ENCODE measurements around the gene HAUS3. TPM values are rescaled to one million over a fixed set of nuclear protein-coding genes. Genes with fewer than 3 reads are reported as not detected.

HAUS3 gene
- total and polyA plus RNA-seq, 4 donors, result 2.3 to 13.9 (median 5.3) TPM

DNA sequence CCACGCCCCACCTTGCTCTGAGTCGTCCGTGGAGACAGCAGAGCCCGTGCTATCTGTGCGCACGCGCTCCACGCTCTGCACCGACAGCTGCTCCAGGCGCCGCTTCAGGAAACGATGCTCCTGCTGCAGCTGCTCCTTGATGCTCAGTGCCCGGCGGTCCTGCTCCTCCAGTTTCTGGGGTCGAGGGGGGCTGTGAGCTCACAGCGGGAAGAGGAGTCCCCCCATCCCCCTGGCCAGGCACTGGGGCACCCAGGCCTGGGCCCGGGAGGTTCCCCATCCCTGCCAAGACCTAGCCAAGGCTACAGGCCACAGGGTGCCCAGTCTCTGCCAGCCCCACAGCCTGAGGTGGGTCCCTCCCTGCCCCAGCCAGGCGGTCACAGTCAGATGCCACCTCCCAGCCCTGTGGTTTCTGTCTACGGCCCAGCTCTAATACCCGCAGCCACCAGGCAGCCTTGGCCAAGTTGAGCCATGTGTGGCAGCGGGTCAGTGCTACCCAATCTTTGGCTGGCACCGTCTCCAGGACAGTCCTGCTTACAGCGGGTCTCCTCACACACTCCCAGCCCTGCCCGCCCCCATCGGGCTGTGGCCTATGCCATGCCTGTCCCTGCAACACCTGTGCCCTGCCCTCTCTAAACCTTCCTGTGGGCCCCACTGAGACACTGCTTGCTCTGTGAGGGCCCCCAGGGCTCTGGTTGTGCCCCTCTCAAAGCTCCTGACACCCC is 9.3 kb upstream of the HAUS3 start:
- Histone ChIP-seq H3K4me1 (ENCODE audit: control insufficient read depth in 4 of 4, insufficient read depth in 4 of 4, low read length in 3 of 4) (peaks cover 0 to 5% (median 1%) of the 10 kb centered on the region in 4 donors), H3K9me3 (ENCODE audit: control insufficient read depth in 4 of 4, low read length in 3 of 4) (no peaks in the 10 kb centered on the region), H3K27me3 (ENCODE audit: control insufficient read depth in 4 of 4, insufficient read depth in 4 of 4, low read length in 3 of 4) (no peaks in the 10 kb centered on the region), H3K9ac (ENCODE audit: low read depth in 1 of 2, low read length in 2 of 2) (no peak overlapping the region), H3K27ac (ENCODE audit: low read depth in 1 of 2, low read length in 2 of 2) (no peak overlapping the region), H3K36me3 (ENCODE audit: control insufficient read depth in 4 of 4, insufficient read depth in 3 of 4, low read depth in 1 of 4, low read length in 3 of 4) (peaks cover 7 to 45% (median 19%) of the 10 kb centered on the region in 4 donors), H3K4me3 (ENCODE audit: low read depth in 1 of 3, low read length in 3 of 3) (no peak overlapping the region)
- 96% methylated on average over 25 of the region's 25 CpGs for WGBS
- no peak for DNase-seq (ENCODE audit: low spot score)
- TF ChIP-seq HNF4G (IDR thresholded peaks at IDR 0.05) (no peak), JUND (IDR thresholded peaks at IDR 0.05) (no peak), FOXA2 (IDR thresholded peaks at IDR 0.05) (no peak), FOXA1 (IDR thresholded peaks at IDR 0.05) (no peak), YY1 (IDR thresholded peaks at IDR 0.05) (no peak), NR2F2 (IDR thresholded peaks at IDR 0.05) (no peak)

DNA sequence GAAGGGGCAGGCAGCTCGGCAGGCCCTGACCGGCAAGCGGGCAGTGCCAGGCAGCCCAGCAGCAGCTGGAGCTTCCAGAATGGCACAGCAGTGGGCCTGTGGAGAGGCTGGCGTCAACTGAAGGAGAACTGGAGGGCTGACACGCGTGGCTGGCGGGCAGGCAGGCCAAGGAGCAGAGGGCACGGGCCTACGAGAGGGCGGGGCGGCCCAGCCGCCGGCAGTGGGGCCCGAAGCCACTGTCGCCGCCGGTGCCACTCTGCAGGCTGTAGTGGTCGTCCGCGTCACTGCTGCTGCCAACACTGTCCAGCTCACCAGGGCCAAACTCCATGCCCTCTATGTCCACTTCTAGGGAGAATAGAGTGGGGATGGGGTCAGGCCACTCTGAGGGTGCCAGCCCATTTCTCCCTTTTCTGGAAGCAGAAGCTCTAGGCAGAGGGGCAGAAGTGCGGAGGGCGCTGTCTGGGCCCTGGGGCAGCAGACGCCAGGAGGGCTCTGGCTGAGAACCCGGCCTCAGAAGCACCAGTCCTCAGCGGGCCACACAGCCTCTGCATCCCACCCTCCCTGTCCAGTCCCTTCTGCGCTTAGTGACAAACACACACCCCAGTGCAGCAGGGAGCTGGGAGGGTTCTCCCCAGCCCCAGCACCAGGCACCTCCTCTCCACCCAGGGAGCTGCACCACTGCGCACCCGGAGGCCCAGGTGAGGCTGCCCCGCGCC is 8.6 kb upstream of the HAUS3 start:
- no peak for TF ChIP-seq RAD21 (IDR thresholded peaks at IDR 0.05)
- TF ChIP-seq HNF4A (conservative IDR thresholded peaks at IDR 0.05), result no peak
- no peak for TF ChIP-seq SP1 (IDR thresholded peaks at IDR 0.05)
- no peak for TF ChIP-seq FOXA1 (IDR thresholded peaks at IDR 0.05)
- TF ChIP-seq, protein P1, sequence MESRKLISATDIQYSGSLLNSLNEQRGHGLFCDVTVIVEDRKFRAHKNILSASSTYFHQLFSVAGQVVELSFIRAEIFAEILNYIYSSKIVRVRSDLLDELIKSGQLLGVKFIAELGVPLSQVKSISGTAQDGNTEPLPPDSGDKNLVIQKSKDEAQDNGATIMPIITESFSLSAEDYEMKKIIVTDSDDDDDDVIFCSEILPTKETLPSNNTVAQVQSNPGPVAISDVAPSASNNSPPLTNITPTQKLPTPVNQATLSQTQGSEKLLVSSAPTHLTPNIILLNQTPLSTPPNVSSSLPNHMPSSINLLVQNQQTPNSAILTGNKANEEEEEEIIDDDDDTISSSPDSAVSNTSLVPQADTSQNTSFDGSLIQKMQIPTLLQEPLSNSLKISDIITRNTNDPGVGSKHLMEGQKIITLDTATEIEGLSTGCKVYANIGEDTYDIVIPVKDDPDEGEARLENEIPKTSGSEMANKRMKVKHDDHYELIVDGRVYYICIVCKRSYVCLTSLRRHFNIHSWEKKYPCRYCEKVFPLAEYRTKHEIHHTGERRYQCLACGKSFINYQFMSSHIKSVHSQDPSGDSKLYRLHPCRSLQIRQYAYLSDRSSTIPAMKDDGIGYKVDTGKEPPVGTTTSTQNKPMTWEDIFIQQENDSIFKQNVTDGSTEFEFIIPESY (IDR thresholded peaks at IDR 0.05), result no peak
- TF ChIP-seq JUND (IDR thresholded peaks at IDR 0.05), result no peak
- TF ChIP-seq YY1 (IDR thresholded peaks at IDR 0.05), result no peak
- TF ChIP-seq RXRA (IDR thresholded peaks at IDR 0.05), result no peak
- no peak for TF ChIP-seq FOXA2 (IDR thresholded peaks at IDR 0.05)
- TF ChIP-seq, protein P2, sequence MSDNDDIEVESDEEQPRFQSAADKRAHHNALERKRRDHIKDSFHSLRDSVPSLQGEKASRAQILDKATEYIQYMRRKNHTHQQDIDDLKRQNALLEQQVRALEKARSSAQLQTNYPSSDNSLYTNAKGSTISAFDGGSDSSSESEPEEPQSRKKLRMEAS (IDR thresholded peaks at IDR 0.05), result no peak
- TF ChIP-seq, protein P3, sequence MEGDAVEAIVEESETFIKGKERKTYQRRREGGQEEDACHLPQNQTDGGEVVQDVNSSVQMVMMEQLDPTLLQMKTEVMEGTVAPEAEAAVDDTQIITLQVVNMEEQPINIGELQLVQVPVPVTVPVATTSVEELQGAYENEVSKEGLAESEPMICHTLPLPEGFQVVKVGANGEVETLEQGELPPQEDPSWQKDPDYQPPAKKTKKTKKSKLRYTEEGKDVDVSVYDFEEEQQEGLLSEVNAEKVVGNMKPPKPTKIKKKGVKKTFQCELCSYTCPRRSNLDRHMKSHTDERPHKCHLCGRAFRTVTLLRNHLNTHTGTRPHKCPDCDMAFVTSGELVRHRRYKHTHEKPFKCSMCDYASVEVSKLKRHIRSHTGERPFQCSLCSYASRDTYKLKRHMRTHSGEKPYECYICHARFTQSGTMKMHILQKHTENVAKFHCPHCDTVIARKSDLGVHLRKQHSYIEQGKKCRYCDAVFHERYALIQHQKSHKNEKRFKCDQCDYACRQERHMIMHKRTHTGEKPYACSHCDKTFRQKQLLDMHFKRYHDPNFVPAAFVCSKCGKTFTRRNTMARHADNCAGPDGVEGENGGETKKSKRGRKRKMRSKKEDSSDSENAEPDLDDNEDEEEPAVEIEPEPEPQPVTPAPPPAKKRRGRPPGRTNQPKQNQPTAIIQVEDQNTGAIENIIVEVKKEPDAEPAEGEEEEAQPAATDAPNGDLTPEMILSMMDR (IDR thresholded peaks at IDR 0.05; ENCODE audit: low read depth, low read length, missing input control), result no peak
- TF ChIP-seq GABPA (IDR thresholded peaks at IDR 0.05 in 1 of 2, conservative IDR thresholded peaks at IDR 0.05 in 1 of 2), result no peak
- no peak for TF ChIP-seq NR2F2 (IDR thresholded peaks at IDR 0.05)
- no peak for TF ChIP-seq HNF4G (IDR thresholded peaks at IDR 0.05)
- no peak for TF ChIP-seq EGR1 (IDR thresholded peaks at IDR 0.05; ENCODE audit: low read depth in 2 of 2)
- TF ChIP-seq, protein P4, sequence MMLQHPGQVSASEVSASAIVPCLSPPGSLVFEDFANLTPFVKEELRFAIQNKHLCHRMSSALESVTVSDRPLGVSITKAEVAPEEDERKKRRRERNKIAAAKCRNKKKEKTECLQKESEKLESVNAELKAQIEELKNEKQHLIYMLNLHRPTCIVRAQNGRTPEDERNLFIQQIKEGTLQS (IDR thresholded peaks at IDR 0.05), result no peak
- TF ChIP-seq, protein P5, sequence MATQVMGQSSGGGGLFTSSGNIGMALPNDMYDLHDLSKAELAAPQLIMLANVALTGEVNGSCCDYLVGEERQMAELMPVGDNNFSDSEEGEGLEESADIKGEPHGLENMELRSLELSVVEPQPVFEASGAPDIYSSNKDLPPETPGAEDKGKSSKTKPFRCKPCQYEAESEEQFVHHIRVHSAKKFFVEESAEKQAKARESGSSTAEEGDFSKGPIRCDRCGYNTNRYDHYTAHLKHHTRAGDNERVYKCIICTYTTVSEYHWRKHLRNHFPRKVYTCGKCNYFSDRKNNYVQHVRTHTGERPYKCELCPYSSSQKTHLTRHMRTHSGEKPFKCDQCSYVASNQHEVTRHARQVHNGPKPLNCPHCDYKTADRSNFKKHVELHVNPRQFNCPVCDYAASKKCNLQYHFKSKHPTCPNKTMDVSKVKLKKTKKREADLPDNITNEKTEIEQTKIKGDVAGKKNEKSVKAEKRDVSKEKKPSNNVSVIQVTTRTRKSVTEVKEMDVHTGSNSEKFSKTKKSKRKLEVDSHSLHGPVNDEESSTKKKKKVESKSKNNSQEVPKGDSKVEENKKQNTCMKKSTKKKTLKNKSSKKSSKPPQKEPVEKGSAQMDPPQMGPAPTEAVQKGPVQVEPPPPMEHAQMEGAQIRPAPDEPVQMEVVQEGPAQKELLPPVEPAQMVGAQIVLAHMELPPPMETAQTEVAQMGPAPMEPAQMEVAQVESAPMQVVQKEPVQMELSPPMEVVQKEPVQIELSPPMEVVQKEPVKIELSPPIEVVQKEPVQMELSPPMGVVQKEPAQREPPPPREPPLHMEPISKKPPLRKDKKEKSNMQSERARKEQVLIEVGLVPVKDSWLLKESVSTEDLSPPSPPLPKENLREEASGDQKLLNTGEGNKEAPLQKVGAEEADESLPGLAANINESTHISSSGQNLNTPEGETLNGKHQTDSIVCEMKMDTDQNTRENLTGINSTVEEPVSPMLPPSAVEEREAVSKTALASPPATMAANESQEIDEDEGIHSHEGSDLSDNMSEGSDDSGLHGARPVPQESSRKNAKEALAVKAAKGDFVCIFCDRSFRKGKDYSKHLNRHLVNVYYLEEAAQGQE (IDR thresholded peaks at IDR 0.05), result no peak
- WGBS, result 95% methylated on average over 30 of the region's 30 CpGs
- Histone ChIP-seq H3K27me3 (ENCODE audit: control insufficient read depth in 4 of 4, insufficient read depth in 4 of 4, low read length in 3 of 4) (no peaks in the 10 kb centered on the region), H3K4me1 (ENCODE audit: control insufficient read depth in 4 of 4, insufficient read depth in 4 of 4, low read length in 3 of 4) (peaks cover 0 to 3% (median 0%) of the 10 kb centered on the region in 4 donors), H3K9ac (ENCODE audit: low read depth in 1 of 2, low read length in 2 of 2) (no peak overlapping the region), H3K9me3 (ENCODE audit: control insufficient read depth in 4 of 4, low read length in 3 of 4) (no peaks in the 10 kb centered on the region), H3K4me3 (ENCODE audit: low read depth in 1 of 3, low read length in 3 of 3) (no peak overlapping the region), H3K36me3 (ENCODE audit: control insufficient read depth in 4 of 4, insufficient read depth in 3 of 4, low read depth in 1 of 4, low read length in 3 of 4) (peaks cover 7 to 45% (median 19%) of the 10 kb centered on the region in 4 donors), H3K27ac (ENCODE audit: low read depth in 1 of 2, low read length in 2 of 2) (no peak overlapping the region)
- DNase-seq (ENCODE audit: low spot score), result no peak

Data from liver (tissue), 9 donors.